Raji (cell line): ENCODE data around the gene PBX4.

Experiments
- POLR2A ChIP-seq: IDR thresholded peaks from 2 replicates; pipeline ENCODE4 v1.6.1; 2011; ENCODE audit warnings: low read depth, low read length, control low read depth; ENCODE audit not compliant: insufficient read depth

Gene PBX4

GRCh38 chr19:19523177-19523576, 95.3 kb downstream of the PBX4 start:
- no peak for TF ChIP-seq POLR2A

- TF ChIP-seq POLR2A = no peak
These were observed 97.5 kb downstream of the PBX4 start for GRCh38 chr19:19520989-19521388.

- TF ChIP-seq POLR2A = no peak
These were observed 101.3 kb downstream of the PBX4 start for GRCh38 chr19:19517235-19517619.

GRCh38 chr19:19515642-19516519, 102.6 kb downstream of the PBX4 start, which contains the start of gene NDUFA13:
NDUFA13 (plus strand) TSS chr19:19516225; CDS start chr19:19516239, 14 bp downstream.
- TF ChIP-seq POLR2A = peak; percentile 95

GRCh38 chr19:19514881-19515641, 103.4 kb downstream of the PBX4 start, which contains the start of gene TSSK6:
TSSK6 (minus strand) TSS chr19:19515548; CDS start chr19:19515427, 121 bp downstream.
- TF ChIP-seq POLR2A = no peak

- TF ChIP-seq POLR2A = no peak
These were observed 104.3 kb downstream of the PBX4 start for GRCh38 chr19:19514215-19514657.

- TF ChIP-seq POLR2A = no peak
These were observed 104.8 kb downstream of the PBX4 start for GRCh38 chr19:19513682-19514081.
